ENCODE data around the gene FGG.
A peak's percentile ranks its signal among the peaks of the same experiment; 100 is the strongest.

The FGG gene

DNA sequence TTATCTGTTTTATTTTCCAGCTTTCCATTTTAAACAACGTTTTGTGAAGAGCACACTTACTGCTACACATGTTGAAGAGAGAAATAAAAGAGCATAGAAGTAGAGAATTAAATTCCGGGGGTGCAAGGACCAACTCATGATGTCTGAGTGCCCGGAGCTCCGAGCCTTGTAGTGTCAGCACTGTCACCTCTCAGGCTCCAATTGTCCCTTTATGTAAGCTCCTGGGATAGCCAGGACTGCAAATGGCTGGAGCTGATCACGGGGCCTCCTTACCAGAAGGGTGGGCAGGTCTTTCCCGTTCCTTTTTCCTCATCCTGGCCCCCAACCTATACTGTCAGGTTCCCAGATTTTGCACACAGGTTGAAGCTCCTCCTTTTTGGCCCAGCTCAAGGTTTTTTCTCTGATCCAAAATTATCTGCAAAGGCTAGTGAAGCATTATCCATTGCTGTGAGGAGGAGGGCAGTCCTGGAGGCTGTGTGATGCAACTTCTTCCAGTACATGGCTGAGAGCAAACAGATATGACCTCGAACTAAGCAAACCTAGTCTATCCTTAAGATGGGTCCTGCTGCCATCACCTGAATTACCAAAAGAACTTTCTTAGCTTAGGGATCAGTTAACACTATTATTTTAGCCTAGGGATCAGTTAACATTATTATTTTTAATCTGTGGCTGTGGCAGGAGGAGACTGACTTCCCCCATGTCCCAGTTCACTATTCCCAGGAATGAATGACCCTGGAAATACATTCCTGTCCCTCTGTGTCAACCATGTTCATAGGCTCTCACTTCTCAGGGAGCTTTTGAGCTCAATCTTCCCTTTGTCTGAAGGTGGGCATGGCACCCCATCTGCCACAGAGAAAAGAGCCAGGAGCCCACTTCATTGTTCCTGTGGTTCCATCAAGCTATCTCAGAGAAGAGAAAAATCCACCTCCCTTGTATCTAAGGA, at the start of gene FGG:
FGG (minus strand) TSS at position 185 of the 943 bp plus-strand sequence; CDS start at position 138, 47 bp downstream.
- no peak for DNase-seq (ENCODE audit: low spot score)

DNA sequence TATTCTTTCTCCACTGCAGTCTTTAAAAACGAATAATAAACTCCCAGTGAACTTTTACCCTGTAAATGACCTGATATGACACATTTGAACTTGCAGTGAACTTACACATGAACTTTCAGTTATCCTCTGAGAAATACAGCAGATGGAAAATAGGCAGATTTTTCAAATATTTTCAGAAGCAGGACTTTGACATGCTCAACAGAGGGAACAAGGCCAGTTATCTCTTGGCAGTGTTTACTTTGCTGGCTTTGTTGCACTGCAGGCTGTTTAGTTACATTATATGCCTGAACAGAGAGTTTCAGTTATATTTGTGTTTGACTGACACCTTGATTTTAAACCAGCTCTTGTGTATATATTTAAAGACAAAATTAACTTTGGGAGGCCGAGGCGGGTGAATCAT, 47.6 kb upstream of the FGG start:
- no peak for DNase-seq (ENCODE audit: low spot score)

DNA sequence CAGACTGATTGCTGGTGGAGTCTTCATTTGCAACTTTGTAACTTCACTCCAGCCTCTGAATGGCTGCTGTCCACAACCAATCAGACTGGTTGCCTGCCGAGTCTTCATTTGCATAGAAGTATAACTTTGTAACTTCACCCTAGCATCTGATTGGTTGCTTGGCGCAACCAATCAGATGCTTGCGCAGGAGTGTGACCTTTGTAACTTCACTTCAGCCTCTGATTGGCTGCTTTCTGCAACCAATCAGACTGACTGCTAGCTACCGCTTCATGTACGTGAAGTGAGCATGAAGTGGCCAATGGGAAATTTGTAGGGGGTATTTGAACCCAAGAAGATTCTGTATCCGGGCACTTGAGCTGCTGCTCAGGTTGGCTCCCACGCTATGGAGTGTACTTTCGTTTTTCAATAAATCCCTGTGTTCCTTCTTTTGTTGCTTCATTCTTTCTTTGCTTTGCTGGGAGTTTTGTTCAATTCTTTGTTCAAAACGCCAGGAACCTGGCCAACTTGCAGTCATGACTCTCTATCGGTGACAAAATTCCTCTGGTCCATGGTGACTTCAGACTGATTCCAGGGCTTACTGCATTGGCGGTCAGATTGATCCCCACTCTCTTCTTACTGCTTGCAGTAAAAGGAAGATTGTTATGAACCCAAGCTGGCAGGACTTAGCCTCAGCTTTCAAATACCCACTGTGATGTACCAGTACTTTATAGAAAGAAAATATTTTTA, 46.4 kb upstream of the FGG start:
- no peak for DNase-seq (ENCODE audit: low spot score)

DNA sequence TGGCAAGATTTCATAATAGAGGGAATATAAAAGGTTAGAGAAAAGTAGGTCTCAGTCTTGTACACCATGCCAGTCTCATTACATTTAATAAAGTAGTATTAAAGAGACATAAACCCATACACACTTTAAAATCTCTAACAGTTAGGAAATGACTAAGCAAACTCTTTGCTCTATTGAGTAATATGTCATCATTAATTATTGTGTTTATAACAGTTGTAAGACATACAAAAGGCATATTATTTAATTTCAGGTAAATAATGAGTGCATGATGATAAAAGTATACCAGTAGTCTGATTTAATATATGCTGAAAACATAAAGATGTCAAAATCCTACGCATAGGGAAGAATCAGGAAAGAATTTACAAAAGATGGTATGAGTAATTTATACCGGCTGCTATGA, 31.0 kb upstream of the FGG start:
- DNase-seq (ENCODE audit: low spot score), result no peak

DNA sequence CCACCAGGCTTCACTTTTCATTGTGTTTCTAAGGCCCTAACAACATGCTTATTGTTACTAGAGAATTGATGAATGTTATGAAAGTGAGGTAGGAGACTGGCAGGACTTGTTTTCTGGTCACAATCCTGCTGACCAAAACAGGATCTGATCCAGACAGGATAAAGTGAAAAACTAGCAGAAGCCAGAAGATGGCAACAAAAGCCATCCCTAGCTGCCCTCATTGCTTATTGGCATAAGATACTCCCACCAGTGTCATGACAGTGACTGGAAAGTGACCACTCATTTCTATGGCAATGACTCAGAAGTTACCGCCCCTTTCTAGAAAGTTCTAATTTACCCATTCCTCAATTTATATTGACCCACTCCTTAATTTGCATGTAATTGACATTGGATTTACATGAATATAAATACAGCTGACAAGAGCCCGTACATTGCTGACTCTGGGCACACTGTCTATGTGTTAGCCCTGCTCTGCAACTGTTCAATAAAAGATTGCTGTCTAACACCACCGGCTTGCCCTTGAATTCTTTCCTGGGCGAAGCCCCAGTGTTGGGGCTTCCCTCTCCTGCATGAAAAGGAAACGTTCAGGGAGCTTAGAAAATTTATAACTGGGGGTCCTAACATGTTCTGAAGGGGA, 30.0 kb upstream of the FGG start:
- no peak for DNase-seq (ENCODE audit: low spot score)

DNA sequence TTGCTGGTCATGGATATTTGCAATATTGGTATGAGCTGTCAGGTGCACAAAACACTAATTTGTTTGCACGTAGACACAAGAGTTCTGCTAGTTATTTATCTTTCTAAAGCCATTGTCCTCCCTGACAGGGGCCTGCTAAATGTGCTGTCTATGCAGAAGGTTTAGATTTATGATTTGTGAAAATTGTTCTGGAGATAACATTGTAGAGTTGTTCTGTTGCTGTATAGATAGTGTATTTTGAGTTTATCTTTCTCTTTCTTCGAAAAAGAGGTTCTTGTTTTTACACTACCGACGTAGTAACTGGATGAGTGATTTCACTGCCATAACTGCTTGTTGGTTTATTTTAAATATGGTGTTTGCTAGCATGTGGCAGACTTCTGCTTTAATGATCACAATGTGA, 28.5 kb upstream of the FGG start:
- no peak for DNase-seq (ENCODE audit: low spot score)

DNA sequence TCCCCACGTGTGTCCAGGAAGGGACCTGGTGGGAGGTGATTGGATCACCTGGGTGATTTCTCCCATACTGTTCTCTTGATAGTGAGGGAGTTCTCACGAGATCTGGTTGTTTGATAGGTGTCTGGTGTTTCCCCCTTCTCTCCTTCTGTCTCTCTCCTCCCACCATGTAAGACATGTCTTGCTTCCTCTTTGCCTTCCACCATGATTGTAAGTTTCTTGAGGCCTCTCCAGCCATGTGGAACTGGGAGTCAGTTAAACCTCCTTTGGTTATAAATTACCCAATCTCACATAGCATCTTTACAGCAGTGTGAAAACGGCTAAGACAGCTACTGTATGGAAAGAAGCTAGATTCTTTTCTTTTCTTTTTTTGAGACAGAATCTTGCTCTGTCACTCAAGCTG, 21.6 kb upstream of the FGG start:
- DNase-seq (ENCODE audit: low spot score), result no peak

DNA sequence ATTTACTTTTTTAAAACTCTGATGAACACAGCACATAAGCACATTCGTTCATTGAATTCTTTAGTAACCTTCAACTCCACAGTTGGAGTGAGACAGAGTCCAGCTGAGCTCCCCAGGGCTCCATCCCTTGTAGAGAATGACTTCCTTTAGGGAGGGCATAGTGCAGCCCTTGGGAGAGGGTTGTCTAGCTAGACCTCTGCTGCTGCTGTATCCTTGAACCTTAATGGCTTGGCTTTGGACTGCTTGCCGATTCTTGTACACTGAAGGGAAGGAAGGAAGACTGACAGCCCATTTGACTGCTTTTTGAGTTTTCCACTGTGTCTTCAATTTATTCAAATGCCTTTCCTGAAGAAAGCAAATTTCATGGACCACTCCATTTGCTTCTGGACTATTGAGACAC, 19.4 kb upstream of the FGG start:
- DNase-seq (ENCODE audit: low spot score), result no peak

DNA sequence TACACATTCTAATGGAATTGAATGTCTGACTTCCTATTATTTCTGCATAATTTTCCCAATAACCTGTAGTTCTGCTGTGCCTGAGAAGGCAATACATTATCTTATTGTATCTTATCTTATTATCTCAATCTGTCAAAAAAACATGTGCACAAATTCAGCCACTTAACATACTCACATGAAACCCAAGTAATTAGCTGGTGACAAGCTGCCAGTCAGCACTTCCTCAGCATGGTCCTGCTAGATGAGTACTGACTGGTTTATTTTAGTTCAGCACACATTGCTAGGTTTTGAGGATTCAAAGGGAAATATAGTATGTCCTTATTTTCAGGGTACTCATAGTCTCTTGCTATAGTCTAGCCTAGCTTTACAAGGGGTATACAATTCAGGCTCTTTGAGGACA, 17.9 kb upstream of the FGG start:
- no peak for DNase-seq (ENCODE audit: low spot score)

DNA sequence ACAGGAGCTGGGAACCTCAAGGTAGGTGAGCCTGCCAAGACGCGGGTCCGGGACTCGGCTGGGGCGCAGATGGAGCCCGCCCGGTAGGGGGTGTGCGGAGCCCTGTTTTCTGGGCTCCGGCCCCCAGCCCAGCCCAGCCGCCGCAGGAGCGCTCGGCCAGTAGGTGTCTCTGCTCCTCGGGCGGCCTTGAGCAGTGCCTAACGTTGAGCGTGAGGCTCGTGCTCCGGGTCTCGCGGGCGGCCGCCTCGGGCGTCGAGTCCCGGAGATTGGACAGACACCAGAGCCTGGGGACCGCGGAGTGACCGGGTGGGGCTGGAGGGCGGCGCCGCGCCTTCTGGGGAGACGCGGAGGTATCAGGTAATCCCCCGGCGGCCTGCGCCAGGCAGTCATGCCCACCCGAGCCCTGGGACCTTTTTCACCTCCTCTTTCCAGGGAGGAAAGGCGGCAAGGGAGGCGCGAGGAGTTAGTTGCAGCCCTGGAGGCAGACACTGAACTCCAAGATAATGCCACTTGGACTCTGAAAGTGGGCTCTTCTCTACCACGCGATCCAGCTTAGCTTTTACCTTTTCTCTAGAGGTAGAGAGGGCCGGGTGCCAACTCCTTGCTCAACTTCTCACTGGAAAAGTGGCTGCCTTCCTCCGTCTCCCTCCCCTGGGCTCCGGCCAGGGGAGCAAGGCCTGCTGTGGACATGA, 14.5 kb upstream of the FGG start:
- DNase-seq (ENCODE audit: low spot score), result peak; percentile 29

DNA sequence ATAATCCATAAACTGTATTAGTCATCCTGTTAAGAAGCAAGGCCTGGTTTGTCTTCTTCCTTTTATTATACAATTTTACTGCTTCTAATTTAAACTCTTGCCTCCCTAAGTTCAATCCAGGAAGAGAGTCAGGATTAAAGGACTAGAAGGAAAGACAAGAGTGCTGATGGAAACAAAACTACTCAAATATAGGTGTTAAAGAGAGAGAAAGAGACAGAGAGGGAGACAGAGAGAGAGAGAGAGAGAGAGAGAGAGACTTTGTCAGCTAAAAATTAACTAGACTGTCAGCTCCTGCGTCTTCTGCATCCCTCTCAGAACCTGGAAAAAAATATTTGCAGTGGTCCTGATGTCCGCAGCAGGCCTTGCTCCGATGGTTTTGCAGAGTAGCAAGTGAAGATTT, 13.5 kb upstream of the FGG start:
- DNase-seq (ENCODE audit: low spot score), result no peak

DNA sequence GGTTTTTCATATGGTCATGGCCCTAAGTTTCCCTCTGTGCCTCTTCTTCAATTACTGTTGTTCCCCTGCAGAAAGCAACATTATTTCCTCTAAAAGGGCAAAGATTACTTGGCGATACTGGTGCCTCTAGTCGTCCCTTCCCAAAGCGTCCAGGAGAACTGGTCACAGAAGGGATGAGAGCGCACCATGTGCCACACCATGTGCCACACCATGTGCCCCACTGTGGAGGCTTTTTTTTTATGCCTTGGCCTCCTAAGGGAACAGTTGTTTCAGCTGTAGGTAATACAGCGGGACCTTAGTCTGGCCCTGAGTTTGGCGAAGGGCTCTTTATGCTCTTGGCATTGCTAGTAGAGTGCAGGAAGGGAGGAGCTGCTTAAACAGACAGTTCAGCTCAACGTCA, 11.5 kb upstream of the FGG start:
- DNase-seq (ENCODE audit: low spot score), result no peak

DNA sequence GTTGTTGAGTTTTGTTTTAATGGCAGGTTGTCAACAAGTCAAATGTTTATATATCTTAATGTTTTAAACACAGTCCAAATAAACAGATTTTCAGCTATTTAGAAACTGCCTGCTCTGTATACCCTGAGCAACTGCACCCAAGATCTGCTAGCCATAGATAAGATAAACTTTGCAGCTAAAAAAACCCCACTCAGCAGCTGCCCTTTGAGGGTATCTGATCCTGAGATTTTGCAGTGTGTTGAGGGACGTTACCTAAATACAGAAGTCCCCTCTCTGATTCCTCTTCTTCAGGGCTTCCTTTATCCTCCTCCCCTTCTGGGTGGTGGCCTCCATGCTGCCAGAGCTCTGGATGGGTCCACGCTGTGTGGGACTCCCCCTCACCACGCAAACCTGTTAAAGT, 11.0 kb upstream of the FGG start:
- DNase-seq (ENCODE audit: low spot score), result no peak

DNA sequence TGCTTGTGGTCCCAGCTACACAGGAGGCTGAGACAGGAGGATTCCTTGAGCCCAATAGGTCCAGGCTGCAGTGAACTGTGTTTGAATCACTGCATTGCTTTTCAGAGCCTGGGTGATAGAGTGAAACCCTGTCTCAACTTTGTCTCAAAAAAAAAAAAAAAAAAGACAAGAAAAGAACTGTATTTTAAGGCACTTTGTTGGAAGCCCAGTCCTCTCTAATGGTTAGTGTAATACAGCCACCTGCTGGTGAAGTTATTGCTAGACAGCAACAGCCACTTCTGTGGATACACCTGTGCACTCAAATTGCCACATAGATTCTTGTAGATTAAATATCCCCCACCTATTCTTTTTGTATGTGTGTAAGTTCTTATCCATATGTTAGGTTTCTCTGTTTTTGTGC, 10.1 kb upstream of the FGG start:
- DNase-seq (ENCODE audit: low spot score), result peak; percentile 40

DNA sequence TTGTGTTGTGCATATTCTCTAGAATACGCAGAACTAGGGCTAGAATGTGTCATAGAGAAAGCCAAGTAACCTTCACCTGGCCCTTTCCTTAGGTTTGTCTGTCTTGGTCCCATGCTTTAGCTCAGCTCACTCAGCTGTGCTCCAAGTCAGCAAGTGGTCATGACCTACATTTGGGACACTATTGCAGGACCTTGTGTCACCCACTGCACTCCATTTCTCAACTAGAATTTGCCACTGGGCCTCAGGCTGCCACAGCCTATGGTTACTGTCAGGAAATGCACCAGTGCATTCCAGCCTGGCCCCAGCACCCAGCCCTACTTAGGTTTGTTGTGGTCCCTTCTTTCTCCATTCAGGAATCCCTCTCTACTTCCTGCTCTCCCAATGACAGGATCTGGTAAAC, 7.7 kb upstream of the FGG start:
- no peak for DNase-seq (ENCODE audit: low spot score)

DNA sequence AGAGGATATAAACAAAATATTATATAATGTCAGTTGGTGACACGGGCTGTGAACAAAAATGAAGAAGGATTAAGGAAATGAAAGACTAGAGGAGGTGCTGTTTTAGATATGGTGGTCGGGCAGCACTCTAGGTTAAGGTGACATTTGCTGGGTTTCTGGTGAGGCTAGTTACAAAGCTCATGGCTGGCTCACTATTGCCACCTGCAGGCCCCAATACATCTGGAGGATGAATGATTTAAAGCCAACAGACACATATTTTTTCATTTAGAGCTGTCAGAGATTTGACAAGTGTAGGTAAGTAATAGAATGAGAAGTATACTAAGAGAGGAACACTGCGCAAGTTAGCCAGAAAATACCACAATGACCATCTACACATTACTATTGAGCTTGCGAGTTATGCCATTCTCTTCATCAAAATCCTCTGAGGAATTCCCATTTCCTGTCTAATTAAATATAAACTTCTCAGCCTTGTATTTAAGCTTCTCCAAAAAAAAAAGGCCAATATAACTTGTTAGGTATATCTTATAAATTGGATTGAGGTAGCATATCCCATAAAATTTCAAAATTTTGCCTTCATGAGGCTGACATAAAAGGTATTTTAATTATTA, 6.4 kb upstream of the FGG start:
- DNase-seq (ENCODE audit: low spot score), result peak; percentile 39

DNA sequence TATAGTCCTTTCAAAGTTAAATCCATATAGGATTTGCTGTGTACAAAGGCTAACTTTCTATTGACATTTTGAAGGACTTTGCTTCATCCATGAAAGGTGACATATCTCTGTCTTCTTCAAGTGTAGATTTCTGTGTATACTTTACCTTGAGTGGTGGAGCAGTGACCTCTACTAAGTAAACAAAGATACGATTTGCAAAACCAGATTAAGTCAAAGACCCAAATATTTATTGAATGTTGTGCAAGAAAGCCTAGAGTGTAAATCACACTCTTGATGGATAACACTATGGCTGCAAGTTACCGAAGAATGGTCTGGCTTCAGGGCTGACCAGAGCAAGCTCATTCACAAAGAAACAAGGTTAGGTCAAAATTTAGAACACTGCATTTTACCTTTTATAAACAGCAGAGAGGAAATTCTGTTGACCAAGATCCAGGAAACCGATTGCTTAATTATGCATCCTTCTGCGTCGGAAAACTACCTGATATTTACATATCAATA, 5.4 kb upstream of the FGG start:
- DNase-seq (ENCODE audit: low spot score), result no peak

DNA sequence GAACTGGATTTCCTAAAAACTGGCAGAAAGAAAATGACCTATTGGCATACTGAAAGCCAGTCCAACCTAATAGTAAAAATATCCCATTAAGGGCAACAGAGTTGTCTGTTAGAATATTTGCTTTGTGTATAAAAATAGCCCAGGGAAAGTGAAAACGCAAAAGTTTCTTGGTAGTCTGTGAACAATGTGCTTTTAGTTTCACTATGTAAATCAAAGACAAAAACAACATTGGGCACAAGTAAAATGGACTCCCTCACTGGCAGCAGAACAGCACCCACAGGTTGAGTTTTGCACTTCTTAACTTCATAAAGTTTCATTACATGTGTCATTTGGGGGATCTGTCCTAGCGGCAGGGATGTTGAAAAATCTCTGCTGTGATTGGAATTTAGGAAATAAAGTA, 4.3 kb upstream of the FGG start:
- DNase-seq (ENCODE audit: low spot score), result no peak

DNA sequence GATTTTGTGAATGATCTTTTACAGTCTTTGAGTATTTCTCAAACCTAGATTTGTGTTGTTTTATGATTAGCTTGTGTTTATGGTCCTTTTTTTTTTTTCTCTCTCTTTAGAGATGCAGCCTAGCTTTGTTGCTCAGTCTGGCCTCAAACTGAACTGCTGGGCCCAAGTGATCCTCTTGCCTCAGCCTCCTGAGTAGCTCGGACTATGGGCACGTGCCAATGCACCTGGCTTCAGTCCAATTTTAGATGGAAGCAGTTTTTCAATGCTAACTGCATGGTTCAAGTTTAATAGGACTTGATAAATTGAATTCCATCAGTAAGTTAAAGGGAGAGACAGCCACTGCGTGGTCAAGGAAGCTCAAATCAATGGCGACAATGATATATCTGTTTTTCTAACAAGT, 3.8 kb upstream of the FGG start:
- DNase-seq (ENCODE audit: low spot score), result no peak

DNA sequence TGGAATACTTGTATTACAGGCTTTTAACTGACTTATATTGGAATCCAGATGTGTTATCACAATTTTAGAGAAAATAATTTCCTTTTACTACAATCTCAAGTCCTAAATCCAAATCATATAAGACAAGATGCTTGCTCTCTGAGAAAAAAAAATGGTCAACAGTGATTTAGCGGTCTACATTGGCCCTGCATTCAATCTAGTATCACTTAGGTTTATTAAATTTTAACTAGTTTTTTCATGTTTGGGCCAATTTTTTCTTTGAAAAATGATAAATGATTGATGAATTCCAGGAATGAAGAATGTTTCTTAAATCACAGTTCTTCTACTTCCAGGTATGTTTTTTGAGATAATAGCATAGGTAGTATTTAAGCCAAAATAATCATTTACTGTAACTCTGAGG, 2.8 kb upstream of the FGG start:
- no peak for DNase-seq (ENCODE audit: low spot score)

DNA sequence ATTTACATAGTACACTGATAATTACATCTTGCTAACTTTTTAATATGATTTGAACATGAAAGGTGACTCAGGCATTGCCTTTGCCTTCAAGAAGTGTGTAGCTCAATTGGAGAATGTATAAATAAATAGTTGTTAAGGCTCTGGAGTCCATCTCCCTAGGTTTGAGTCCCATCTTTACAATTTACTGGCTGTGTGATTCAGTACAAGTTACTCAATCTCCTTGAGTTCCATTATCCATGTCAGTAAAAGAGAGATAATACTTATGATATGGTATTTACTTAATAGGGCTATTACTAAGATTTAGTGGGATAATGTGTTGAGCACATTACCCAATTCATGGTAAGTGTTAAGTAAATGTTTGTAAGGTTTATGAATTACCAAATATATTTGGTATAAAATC, 1.9 kb upstream of the FGG start:
- no peak for DNase-seq (ENCODE audit: low spot score)

DNA sequence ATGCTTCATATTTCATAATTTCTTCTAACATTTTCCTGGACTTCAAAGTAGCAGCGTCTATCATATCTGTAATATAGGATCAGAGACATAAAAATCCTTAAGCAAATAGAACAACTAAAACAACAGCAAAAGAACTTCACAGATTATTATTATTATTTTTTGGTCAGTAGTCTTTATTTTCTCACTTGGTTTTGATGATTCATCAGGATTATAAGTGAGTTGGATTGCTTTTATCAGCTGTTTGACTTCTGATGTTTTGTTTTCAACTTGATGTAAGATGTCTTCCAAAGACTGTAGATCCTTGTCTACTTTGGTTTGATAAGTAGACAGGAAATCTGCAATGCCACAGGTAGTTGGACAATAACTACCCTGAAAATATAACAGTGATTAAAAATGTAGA, 623 bp downstream of the FGG start:
- DNase-seq (ENCODE audit: low spot score), result no peak
